HCT116 (cell line): ENCODE results near the gene HLA-E. TPM values are rescaled to one million over a fixed set of nuclear protein-coding genes. Genes with fewer than 3 reads are reported as not detected.

ENCODE experiments used
- ATAC-seq: fragments of 200-7000 bp; cut with Tn5 transposase; 2 replicates; pipeline ENCODE4 v1.9.1; 2020; ENCODE audit warnings: mild to moderate bottlenecking, moderate library complexity
- BruUV-seq: library from RNA; stranded (reverse); fragments of 400-500 nt; replicated peaks from 2 replicates; lab custom pipeline; 2021; lab: Mats Ljungman, UMichigan
- CTCF ChIA-PET: fragments of 300-600 bp; sonication (Branson Sonifier 250); formaldehyde crosslinking; loops from one replicate; lab custom pipeline; 2021; ENCODE audit warnings: antibody characterized with exemption; lab: Charles Lee
- POLR2A ChIA-PET: fragments of 300-600, 350-600 bp; sonication (Branson Sonifier 250); formaldehyde crosslinking; loops from one replicate; lab custom pipeline; 2021; ENCODE audit warnings: antibody characterized with exemption; lab: Charles Lee
- RAD21 ChIA-PET, 2 experiments: fragments of 300-600 bp; sonication (Branson Sonifier 250); formaldehyde crosslinking; loops; one replicate each; lab custom pipeline; 2023; ENCODE audit warnings: low total read pairs in 2 of 2; ENCODE audit not compliant: uncharacterized antibody in 2 of 2, unreplicated experiment in 2 of 2, low non-redundant PET in 1 of 2; lab: Charles Lee
- DNase-seq: peaks from one replicate; pipeline ENCODE4 v3.0.0-alpha.2; 2010; ENCODE audit warnings: low read depth, low spot score
- H2AFZ ChIP-seq: fragments of 200-600 bp; shearing (Covaris generic), sonication (generic); 2 replicates; pipeline ENCODE4 v1.6.1; 2017; ENCODE audit warnings: low read depth, mixed run types, mixed read lengths, antibody characterized with exemption, low read length; ENCODE audit not compliant: poor library complexity, severe bottlenecking
- H3K27ac ChIP-seq: 2 replicates; pipeline ENCODE4 v1.5.1; 2012; ENCODE audit warnings: low read depth, low read length
- H3K27me3 ChIP-seq: fragments of 200-600 bp; sonication (generic); 2 replicates; pipeline ENCODE4 v1.6.1; 2016; ENCODE audit warnings: mixed run types, low read length, mixed read lengths; ENCODE audit not compliant: insufficient read depth
- H3K36me3 ChIP-seq, 2 experiments: fragments of 200-500 bp in 1 of 2; fragments of 200-600 bp in 1 of 2; sonication (Bioruptor generic) in 1 of 2; sonication (generic) in 1 of 2; 2 replicates each; pipeline versions ENCODE4 v1.5.1 to v1.6.1; 2014 to 2016; ENCODE audit warnings: low read length in 2 of 2, inconsistent platforms in 1 of 2, mixed read lengths in 1 of 2, mixed run types in 1 of 2; ENCODE audit not compliant: insufficient read depth in 2 of 2, control insufficient read depth in 1 of 2
- H3K4me1 ChIP-seq, 2 experiments: fragments of 200-600 bp in 1 of 2; sonication (generic) in 1 of 2; 2 replicates each; pipeline versions ENCODE4 v1.5.1 to v1.6.1; 2012 to 2017; ENCODE audit warnings: low read length in 2 of 2, inconsistent platforms in 1 of 2, mild to moderate bottlenecking in 1 of 2, mixed read lengths in 1 of 2, mixed run types in 1 of 2, moderate library complexity in 1 of 2; ENCODE audit not compliant: insufficient read depth in 2 of 2, control insufficient read depth in 1 of 2
- H3K4me2 ChIP-seq: fragments of 200-600 bp; sonication (generic); 2 replicates; pipeline ENCODE4 v1.6.1; 2017; ENCODE audit warnings: mixed run types, low read length, mixed read lengths
- H3K4me3 ChIP-seq, 2 experiments: fragments of 200-600 bp in 1 of 2; sonication (generic) in 1 of 2; replicated peaks in 1 of 2; 2 replicates each; pipeline ENCODE4 v1.5.1; 2011 to 2016; ENCODE audit warnings: low read length in 2 of 2, control low read depth in 1 of 2, low read depth in 1 of 2, mild to moderate bottlenecking in 1 of 2, mixed read lengths in 1 of 2, mixed run types in 1 of 2
- H3K79me2 ChIP-seq: fragments of 200-600 bp; sonication (generic); 2 replicates; pipeline ENCODE4 v1.6.1; 2017; ENCODE audit warnings: mild to moderate bottlenecking, mixed run types, low read length, moderate library complexity, mixed read lengths; ENCODE audit not compliant: insufficient read depth
- H3K9ac ChIP-seq: fragments of 200-600 bp; sonication (generic); 2 replicates; pipeline ENCODE4 v1.6.1; 2016; ENCODE audit warnings: low read length, mixed read lengths
- H3K9me2 ChIP-seq: fragments of 200-600 bp; sonication (generic), shearing (Covaris generic); 2 replicates; pipeline ENCODE4 v1.6.1; 2017; ENCODE audit warnings: mixed run types, mild to moderate bottlenecking, moderate library complexity; ENCODE audit not compliant: insufficient read depth
- H3K9me3 ChIP-seq, 2 experiments: fragments of 200-500 bp in 1 of 2; fragments of 200-600 bp in 1 of 2; sonication (Bioruptor generic) in 1 of 2; sonication (generic) in 1 of 2; 2 replicates each; pipeline ENCODE4 v1.6.1; 2014 to 2017; ENCODE audit warnings: low read length in 2 of 2, mixed read lengths in 2 of 2, inconsistent platforms in 1 of 2, low read depth in 1 of 2, mild to moderate bottlenecking in 1 of 2, mixed run types in 1 of 2, moderate library complexity in 1 of 2; ENCODE audit not compliant: control insufficient read depth in 1 of 2, insufficient read depth in 1 of 2
- H4K20me1 ChIP-seq: fragments of 200-600 bp; sonication (generic), shearing (Covaris generic); 2 replicates; pipeline ENCODE4 v1.6.1; 2017; ENCODE audit warnings: mixed run types, mild to moderate bottlenecking, moderate library complexity; ENCODE audit not compliant: insufficient read depth
- CBX3 ChIP-seq: IDR thresholded peaks from 2 replicates; pipeline ENCODE4 v1.6.1; 2012; ENCODE audit warnings: low read depth
- EZH2 ChIP-seq: fragments of 200-600 bp; sonication (generic); IDR thresholded peaks from 2 replicates; pipeline ENCODE4 v1.6.1; 2017; ENCODE audit warnings: antibody characterized with exemption, mixed run types
- FOSL1 ChIP-seq: IDR thresholded peaks from 2 replicates; pipeline ENCODE4 v1.6.1; 2012; ENCODE audit warnings: low read depth
- POLR2AphosphoS5 ChIP-seq: IDR thresholded peaks from 2 replicates; pipeline ENCODE4 v1.6.1; 2011; ENCODE audit warnings: mild to moderate bottlenecking, low read depth, low read length, moderate library complexity
- SIN3A ChIP-seq: IDR thresholded peaks from 2 replicates; pipeline ENCODE4 v1.6.1; 2012; ENCODE audit warnings: low read depth
- YY1 ChIP-seq: IDR thresholded peaks from 2 replicates; pipeline ENCODE4 v1.6.1; 2011; ENCODE audit warnings: low read length, low read depth, moderate library complexity, mild to moderate bottlenecking; ENCODE audit not compliant: insufficient replicate concordance; ENCODE audit errors: extremely low read depth
- ZFX ChIP-seq: fragments of 450-650 bp; IDR thresholded peaks from 2 replicates; pipeline ENCODE4 v1.6.1; 2017
- ZNF274 ChIP-seq: fragments of 200-500 bp; sonication (Bioruptor generic); IDR thresholded peaks from 2 replicates; pipeline ENCODE4 v1.6.1; 2014; ENCODE audit warnings: mild to moderate bottlenecking, low read depth, low read length, inconsistent platforms
- intact Hi-C: fragments of 100-400 bp; cut with micrococcal nuclease; formaldehyde crosslinking; loops from 2 replicates; pipeline ENCODE4 v1.10.0; 2022
- total RNA-seq: library from RNA; stranded (reverse); gene quantifications from one replicate; pipeline ENCODE4 v1.2.1, GENCODE V29; 2021; ENCODE audit not compliant: unreplicated experiment
- TF ChIP-seq, protein P1 (sequence below), 3 experiments: fragments of 200-600 bp in 1 of 3; sonication (generic) in 1 of 3; IDR thresholded peaks in 2 of 3; conservative IDR thresholded peaks in 1 of 3; 2 replicates each; pipeline ENCODE4 v1.5.1; 2012 to 2017; ENCODE audit warnings: low read depth in 2 of 3, low read length in 2 of 3, antibody characterized with exemption in 1 of 3, borderline replicate concordance in 1 of 3, control low read depth in 1 of 3, mild to moderate bottlenecking in 1 of 3, mixed read lengths in 1 of 3, mixed run types in 1 of 3, moderate library complexity in 1 of 3; ENCODE audit not compliant: insufficient read depth in 1 of 3
- TF ChIP-seq, protein P2 (sequence below): IDR thresholded peaks from 2 replicates; pipeline ENCODE4 v1.6.1; 2011; ENCODE audit warnings: mild to moderate bottlenecking, low read length, moderate library complexity; ENCODE audit not compliant: insufficient replicate concordance; ENCODE audit errors: extremely low read depth
- TF ChIP-seq, protein P3 (sequence below): IDR thresholded peaks from 2 replicates; pipeline ENCODE4 v1.6.1; 2012; ENCODE audit warnings: low read depth

The HLA-E gene
- total RNA-seq, 1 experiment from 2014 or later = 108 TPM

DNA sequence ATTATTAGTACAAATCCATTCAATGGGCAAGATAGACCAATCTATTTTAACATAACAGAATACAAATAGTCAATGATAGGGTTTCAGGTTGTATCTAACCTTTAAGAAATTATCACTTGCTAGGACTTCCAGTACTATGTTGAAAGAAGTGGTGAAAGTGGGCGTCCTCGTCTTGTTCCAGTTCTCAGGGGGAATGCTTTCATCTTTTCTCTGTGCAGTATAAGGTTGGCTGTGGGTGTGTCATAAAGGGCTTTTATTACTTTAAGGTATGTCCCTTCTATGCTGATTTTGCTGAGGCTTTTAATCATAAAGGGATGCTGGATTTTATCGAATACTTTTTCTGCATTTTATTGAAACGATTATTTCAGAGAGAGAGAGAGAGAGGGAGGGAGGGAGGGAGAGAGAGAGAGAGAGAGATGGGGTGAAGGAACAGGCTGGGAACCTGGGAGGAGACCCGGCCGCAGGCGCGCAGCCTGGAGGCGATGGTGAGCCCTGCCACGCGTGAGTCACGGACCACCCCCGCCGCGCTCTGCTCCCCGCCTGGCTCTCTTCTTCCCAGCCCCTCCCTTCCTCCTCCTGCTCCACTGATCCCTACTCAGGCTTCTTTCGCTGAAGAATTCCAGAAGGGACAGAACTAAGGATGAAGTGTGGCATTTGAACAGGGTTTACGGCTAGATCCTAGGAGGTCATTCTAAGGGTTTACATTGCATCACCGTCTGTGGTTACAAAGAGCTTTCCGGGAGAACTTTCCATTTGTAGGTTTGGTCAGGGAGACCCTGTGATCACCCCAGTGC, 45.5 kb upstream of the HLA-E start:
- ChIA-PET CTCF (no interaction called here), RAD21 (no interaction called here), POLR2A (no interaction called here)
- Histone ChIP-seq H3K79me2 (no peaks in the 10 kb centered on the region), H3K27me3 (peaks cover 60% of the 10 kb centered on the region; the same call in 1 of the 2 replicates), H4K20me1 (no peaks in the 10 kb centered on the region), H3K4me1 (peaks cover 0 to 6% of the 10 kb centered on the region in 2 experiments; a peak in 1 of 4 replicates), H3K4me2 (peak overlapping the region; percentile 43), H3K9me2 (no peaks in the 10 kb centered on the region), H3K9ac (no peak overlapping the region), H3K4me3 (peak overlapping the region in 1 of 2 experiments; percentile 23; a peak in 1 of 4 replicates), H3K36me3 (no peaks in the 10 kb centered on the region), H3K9me3 (no peaks in the 10 kb centered on the region), H3K27ac (no peak overlapping the region), H2AFZ (no peak overlapping the region)
- intact Hi-C loops = no loop called here
- ATAC-seq (peak; percentile 61; the same call in 1 of the 2 replicates), DNase-seq (no peak)
- TF ChIP-seq, protein P1, sequence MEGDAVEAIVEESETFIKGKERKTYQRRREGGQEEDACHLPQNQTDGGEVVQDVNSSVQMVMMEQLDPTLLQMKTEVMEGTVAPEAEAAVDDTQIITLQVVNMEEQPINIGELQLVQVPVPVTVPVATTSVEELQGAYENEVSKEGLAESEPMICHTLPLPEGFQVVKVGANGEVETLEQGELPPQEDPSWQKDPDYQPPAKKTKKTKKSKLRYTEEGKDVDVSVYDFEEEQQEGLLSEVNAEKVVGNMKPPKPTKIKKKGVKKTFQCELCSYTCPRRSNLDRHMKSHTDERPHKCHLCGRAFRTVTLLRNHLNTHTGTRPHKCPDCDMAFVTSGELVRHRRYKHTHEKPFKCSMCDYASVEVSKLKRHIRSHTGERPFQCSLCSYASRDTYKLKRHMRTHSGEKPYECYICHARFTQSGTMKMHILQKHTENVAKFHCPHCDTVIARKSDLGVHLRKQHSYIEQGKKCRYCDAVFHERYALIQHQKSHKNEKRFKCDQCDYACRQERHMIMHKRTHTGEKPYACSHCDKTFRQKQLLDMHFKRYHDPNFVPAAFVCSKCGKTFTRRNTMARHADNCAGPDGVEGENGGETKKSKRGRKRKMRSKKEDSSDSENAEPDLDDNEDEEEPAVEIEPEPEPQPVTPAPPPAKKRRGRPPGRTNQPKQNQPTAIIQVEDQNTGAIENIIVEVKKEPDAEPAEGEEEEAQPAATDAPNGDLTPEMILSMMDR (IDR thresholded peaks at IDR 0.05 in 2 of 3, conservative IDR thresholded peaks at IDR 0.05 in 1 of 3; ENCODE audit: borderline replicate concordance in 1 of 3, insufficient read depth in 1 of 3, low read depth in 2 of 3, low read length in 2 of 3) = no peak
- TF ChIP-seq YY1 = no peak
- no peak for TF ChIP-seq SIN3A
- BruUV-seq = no TSS peak

DNA sequence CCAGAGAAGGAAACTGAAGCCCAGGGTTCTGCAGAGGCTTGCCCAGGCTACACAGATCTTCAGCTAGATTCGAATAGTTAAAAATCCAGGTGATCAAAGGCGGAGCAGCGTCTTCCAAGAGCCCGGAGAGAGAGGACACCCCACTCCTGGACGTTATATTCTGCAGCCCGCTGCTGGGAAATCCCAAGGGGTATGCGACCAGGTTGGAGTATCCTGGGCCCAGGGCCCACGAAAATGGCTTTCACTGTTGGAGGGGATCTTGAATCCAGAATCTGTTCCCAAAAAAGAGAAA, 44.9 kb upstream of the HLA-E start:
- peaks cover 0 to 6% of the 10 kb centered on the region in 2 experiments; a peak in 1 of 4 replicates for H3K4me1 ChIP-seq
- H3K4me3 ChIP-seq = peak overlapping the region in 1 of 2 experiments; percentile 23; a peak in 1 of 4 replicates
- POLR2A ChIA-PET = no interaction called here
- no peaks in the 10 kb centered on the region for H3K36me3 ChIP-seq
- H3K27me3 ChIP-seq = peaks cover 61% of the 10 kb centered on the region; the same call in 1 of the 2 replicates
- ATAC-seq = no peak
- H3K4me2 ChIP-seq = peak overlapping the region; percentile 43
- H2AFZ ChIP-seq = no peak overlapping the region
- DNase-seq = no peak
- intact Hi-C loops = no loop called here
- H3K27ac ChIP-seq = no peak overlapping the region
- no peaks in the 10 kb centered on the region for H3K9me2 ChIP-seq
- H3K79me2 ChIP-seq = no peaks in the 10 kb centered on the region
- no TSS peak for BruUV-seq
- no peaks in the 10 kb centered on the region for H3K9me3 ChIP-seq
- CTCF ChIA-PET = no interaction called here
- RAD21 ChIA-PET = no interaction called here
- H4K20me1 ChIP-seq = no peaks in the 10 kb centered on the region
- H3K9ac ChIP-seq = no peak overlapping the region
- TF ChIP-seq ZFX (no peak), FOSL1 (no peak), POLR2AphosphoS5 (no peak), EZH2 (no peak), CBX3 (no peak), ZNF274 (no peak)
- TF ChIP-seq, protein P2, sequence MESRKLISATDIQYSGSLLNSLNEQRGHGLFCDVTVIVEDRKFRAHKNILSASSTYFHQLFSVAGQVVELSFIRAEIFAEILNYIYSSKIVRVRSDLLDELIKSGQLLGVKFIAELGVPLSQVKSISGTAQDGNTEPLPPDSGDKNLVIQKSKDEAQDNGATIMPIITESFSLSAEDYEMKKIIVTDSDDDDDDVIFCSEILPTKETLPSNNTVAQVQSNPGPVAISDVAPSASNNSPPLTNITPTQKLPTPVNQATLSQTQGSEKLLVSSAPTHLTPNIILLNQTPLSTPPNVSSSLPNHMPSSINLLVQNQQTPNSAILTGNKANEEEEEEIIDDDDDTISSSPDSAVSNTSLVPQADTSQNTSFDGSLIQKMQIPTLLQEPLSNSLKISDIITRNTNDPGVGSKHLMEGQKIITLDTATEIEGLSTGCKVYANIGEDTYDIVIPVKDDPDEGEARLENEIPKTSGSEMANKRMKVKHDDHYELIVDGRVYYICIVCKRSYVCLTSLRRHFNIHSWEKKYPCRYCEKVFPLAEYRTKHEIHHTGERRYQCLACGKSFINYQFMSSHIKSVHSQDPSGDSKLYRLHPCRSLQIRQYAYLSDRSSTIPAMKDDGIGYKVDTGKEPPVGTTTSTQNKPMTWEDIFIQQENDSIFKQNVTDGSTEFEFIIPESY = no peak
- TF ChIP-seq, protein P3, sequence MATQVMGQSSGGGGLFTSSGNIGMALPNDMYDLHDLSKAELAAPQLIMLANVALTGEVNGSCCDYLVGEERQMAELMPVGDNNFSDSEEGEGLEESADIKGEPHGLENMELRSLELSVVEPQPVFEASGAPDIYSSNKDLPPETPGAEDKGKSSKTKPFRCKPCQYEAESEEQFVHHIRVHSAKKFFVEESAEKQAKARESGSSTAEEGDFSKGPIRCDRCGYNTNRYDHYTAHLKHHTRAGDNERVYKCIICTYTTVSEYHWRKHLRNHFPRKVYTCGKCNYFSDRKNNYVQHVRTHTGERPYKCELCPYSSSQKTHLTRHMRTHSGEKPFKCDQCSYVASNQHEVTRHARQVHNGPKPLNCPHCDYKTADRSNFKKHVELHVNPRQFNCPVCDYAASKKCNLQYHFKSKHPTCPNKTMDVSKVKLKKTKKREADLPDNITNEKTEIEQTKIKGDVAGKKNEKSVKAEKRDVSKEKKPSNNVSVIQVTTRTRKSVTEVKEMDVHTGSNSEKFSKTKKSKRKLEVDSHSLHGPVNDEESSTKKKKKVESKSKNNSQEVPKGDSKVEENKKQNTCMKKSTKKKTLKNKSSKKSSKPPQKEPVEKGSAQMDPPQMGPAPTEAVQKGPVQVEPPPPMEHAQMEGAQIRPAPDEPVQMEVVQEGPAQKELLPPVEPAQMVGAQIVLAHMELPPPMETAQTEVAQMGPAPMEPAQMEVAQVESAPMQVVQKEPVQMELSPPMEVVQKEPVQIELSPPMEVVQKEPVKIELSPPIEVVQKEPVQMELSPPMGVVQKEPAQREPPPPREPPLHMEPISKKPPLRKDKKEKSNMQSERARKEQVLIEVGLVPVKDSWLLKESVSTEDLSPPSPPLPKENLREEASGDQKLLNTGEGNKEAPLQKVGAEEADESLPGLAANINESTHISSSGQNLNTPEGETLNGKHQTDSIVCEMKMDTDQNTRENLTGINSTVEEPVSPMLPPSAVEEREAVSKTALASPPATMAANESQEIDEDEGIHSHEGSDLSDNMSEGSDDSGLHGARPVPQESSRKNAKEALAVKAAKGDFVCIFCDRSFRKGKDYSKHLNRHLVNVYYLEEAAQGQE = no peak
